ENCODE data around the gene OTUD3.

GRCh38 chr1:19909392-19909791 lies 27.2 kb downstream of the OTUD3 start:
- TF ChIP-seq CTCF (conservative IDR thresholded peaks at IDR 0.05; ENCODE audit: low read length) (no peak), EZH2phosphoT487 (IDR thresholded peaks at IDR 0.05; ENCODE audit: borderline replicate concordance) (no peak)

Measured in Loucy (cell line).